ENCODE results near the gene VSIG10L. TPM values are rescaled to one million over a fixed set of nuclear protein-coding genes. Genes with fewer than 3 reads are reported as not detected.

VSIG10L gene
- total RNA-seq, 2 donors from 2014 or later = 1.1 to 2.1 TPM

DNA sequence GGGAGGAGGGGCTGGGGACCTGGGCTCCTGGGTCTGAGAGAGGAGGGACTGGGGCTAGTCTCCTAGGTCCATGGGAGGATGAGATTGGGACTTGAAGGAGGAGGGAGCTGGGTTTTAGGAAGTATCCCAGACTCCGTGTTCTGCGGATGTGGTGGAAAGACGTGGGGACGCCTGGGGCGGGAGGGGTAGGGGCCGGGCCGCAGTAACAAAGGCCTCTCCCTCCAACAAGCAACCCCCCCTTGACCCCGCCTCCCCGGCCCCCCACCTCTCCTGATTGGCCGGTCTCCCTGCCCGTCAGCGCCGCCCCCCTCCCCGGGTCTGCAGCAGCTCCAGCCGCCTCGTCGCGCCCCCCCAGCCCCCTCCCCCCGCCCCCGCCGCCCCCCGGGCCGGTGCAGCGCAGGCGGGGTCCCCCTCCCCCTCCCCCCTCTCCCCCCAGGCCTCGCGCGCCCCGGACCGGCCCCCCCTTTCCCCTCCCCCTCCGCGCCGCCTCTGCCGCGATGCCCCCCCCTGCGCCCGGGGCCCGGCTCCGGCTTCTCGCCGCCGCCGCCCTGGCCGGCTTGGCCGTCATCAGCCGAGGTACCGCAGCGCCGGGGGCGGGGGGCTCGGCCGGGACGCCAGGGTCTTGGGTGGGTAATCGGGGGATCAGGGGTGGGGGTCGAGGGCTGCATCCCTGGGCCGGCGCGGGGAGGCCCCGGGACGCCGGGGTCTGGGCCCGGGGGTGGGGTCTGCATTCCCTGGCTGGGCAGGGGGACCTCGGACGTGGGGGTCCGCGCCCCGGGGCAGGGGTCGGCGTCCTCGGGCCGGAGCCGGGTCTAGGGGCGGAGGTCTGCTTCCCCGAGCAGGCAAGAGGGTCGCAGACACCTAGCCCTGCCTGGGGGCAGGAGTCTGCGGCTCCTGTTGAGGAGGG is 30.3 kb downstream of the VSIG10L start, which contains the start of gene IGLON5:
IGLON5 (plus strand) TSS at position 294 of the 907 bp plus-strand sequence; CDS start at position 498, 204 bp downstream.
- Histone ChIP-seq H3K36me3 (no peaks in the 10 kb centered on the region), H3K9ac (ENCODE audit: low read depth in 2 of 2, low read length in 2 of 2) (no peak within 1 kb of the TSS), H3K27ac (no peak within 1 kb of the TSS), H3K27me3 (peaks cover 4% of the 10 kb centered on the region), H3K9me3 (no peaks in the 10 kb centered on the region), H3K4me1 (no peaks in the 10 kb centered on the region), H3K4me3 (no peak within 1 kb of the TSS)
- TF ChIP-seq, protein P1, sequence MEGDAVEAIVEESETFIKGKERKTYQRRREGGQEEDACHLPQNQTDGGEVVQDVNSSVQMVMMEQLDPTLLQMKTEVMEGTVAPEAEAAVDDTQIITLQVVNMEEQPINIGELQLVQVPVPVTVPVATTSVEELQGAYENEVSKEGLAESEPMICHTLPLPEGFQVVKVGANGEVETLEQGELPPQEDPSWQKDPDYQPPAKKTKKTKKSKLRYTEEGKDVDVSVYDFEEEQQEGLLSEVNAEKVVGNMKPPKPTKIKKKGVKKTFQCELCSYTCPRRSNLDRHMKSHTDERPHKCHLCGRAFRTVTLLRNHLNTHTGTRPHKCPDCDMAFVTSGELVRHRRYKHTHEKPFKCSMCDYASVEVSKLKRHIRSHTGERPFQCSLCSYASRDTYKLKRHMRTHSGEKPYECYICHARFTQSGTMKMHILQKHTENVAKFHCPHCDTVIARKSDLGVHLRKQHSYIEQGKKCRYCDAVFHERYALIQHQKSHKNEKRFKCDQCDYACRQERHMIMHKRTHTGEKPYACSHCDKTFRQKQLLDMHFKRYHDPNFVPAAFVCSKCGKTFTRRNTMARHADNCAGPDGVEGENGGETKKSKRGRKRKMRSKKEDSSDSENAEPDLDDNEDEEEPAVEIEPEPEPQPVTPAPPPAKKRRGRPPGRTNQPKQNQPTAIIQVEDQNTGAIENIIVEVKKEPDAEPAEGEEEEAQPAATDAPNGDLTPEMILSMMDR (IDR thresholded peaks at IDR 0.05) = no peak
- no peak for DNase-seq
- intact Hi-C loops (cut with DNase I) = no loop called here

GRCh38 chr19:51305479-51305878 is 36.5 kb downstream of the VSIG10L start:
- Histone ChIP-seq H3K9me3 (no peaks in the 10 kb centered on the region), H3K27ac (no peak overlapping the region), H3K36me3 (no peaks in the 10 kb centered on the region), H3K27me3 (no peaks in the 10 kb centered on the region), H3K9ac (ENCODE audit: low read depth in 2 of 2, low read length in 2 of 2) (no peak overlapping the region), H3K4me1 (no peaks in the 10 kb centered on the region), H3K4me3 (no peak overlapping the region)
- no peak for DNase-seq
- intact Hi-C loops (cut with DNase I) = no loop called here
- TF ChIP-seq, protein P1 (IDR thresholded peaks at IDR 0.05) = no peak

GRCh38 chr19:51301266-51301665 is 40.7 kb downstream of the VSIG10L start:
- intact Hi-C loops (cut with DNase I) = no loop called here
- H3K36me3 ChIP-seq = no peaks in the 10 kb centered on the region
- TF ChIP-seq, protein P1 (IDR thresholded peaks at IDR 0.05) = no peak

GRCh38 chr19:51297406-51297805 is 44.5 kb downstream of the VSIG10L start:
- TF ChIP-seq, protein P1 (IDR thresholded peaks at IDR 0.05) = no peak
- Histone ChIP-seq H3K27me3 (no peaks in the 10 kb centered on the region), H3K4me1 (no peaks in the 10 kb centered on the region), H3K9ac (ENCODE audit: low read depth in 2 of 2, low read length in 2 of 2) (no peak overlapping the region), H3K9me3 (no peaks in the 10 kb centered on the region), H3K4me3 (no peak overlapping the region), H3K36me3 (no peaks in the 10 kb centered on the region), H3K27ac (no peak overlapping the region)
- no peak for DNase-seq
- intact Hi-C loops (cut with DNase I) = no loop called here

More at GRCh38 chr19:51301266-51301665, 40.7 kb downstream of the VSIG10L start:
- Histone ChIP-seq H3K4me1 (no peaks in the 10 kb centered on the region), H3K4me3 (no peak overlapping the region), H3K27me3 (no peaks in the 10 kb centered on the region), H3K27ac (no peak overlapping the region), H3K9me3 (no peaks in the 10 kb centered on the region), H3K9ac (ENCODE audit: low read depth in 2 of 2, low read length in 2 of 2) (no peak overlapping the region)
- DNase-seq = no peak

- H3K4me1 ChIP-seq = no peaks in the 10 kb centered on the region
- no peak for DNase-seq
These were observed 45.4 kb downstream of the VSIG10L start for GRCh38 chr19:51296336-51297093.

More at GRCh38 chr19:51296336-51297093, 45.4 kb downstream of the VSIG10L start:
- Histone ChIP-seq H3K9me3 (no peaks in the 10 kb centered on the region), H3K4me3 (no peak overlapping the region), H3K27ac (no peak overlapping the region), H3K36me3 (no peaks in the 10 kb centered on the region), H3K9ac (ENCODE audit: low read depth in 2 of 2, low read length in 2 of 2) (no peak overlapping the region), H3K27me3 (no peaks in the 10 kb centered on the region)
- TF ChIP-seq, protein P1 (IDR thresholded peaks at IDR 0.05) = no peak
- intact Hi-C loops (cut with DNase I) = no loop called here

All from colonic mucosa (tissue), 4 donors.